Hypothalamus (tissue), 51 donors: ENCODE measurements around the gene MS4A6E.
A peak's percentile ranks its signal among the peaks of the same experiment; 100 is the strongest.
"Not testable (repeated sequence)": the region's sequence is repeated elsewhere in the genome, so short reads cannot be mapped to it uniquely, and the experiment has no call there.

Source experiments
- DNase-seq, 51 donors: peaks; one replicate each; lab custom pipeline; 2025; lab: John Stamatoyannopoulos, UW

The MS4A6E gene

DNA sequence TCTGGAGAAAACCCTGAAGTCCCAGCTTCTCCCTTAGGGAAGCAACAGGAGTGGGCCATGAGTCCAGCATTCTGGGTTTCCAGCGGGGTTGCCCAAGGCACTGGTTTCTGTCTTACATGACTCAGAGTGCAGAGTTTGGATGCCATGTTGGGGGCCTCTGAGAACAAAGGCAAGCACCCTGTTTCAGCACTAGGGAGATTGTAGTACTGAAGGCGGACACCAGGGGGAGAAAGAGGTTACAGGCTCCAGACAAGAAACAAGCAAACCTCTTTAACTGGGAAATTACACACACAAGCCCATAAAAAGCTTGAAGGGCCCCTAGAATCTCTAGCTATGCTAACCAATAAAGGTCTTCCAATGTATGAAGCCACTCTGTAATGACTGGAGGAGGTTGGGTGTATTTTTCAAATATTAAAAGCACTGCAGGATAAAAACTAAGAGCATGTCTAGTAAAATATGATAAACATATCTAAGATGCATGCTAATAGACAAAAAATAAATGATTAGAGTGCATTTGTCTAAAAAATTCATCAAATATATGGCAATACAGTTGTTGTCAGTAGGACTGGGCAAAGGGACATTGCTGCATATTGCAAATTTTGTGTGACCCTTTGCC lies 7.1 kb downstream of the MS4A6E start:
- DNase-seq: peak in 20 of 51 donors; percentile 0 to 51 (median 14)

DNA sequence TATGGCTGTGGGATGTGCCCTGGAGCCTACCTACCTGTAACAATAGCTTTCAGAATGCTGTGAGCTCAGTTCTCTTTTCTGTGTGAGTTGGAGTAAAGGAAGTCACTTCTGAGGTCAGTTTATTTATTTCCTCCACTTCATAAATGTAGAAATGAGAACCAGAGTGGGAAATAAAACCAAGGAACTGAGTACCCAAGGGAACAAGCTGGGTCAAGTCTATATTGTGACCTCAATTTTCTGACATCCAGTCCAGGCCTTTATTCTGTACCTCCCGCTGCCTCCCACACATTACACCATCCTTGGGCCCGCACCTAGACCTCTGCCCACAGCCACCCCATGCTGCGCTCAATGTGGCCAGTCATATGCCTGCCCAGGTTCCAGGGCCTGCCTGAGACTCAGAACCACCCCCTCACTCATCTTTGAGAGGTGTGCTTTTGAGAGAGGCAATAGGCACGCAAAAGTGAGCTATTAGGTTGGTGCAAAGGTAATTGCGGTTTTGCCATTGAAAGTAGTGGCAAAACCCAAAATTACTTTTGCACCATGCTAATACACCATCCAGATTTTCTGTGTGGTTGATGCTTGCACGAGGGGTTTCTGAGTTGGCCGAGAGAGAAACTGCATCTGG lies 9.8 kb downstream of the MS4A6E start:
- no peak for DNase-seq

DNA sequence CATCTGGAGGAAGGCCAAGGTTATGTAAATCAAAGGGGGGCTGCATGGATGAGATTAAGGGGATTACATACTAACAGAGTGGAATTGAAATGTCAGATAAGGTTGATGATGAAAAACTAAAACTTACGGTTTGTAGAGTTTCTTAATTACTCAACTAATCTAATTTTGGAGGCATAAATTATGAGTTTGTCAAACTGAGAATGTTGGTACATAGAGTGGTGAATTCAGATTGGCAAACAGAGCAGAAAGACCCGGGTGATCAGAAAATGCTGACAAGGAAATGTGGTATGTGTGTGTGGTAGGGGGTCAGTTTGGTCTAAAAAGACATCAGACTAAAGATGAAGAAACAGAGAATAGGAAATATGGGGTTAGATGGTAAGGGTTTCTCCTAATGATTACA lies 11.0 kb downstream of the MS4A6E start:
- no peak for DNase-seq

DNA sequence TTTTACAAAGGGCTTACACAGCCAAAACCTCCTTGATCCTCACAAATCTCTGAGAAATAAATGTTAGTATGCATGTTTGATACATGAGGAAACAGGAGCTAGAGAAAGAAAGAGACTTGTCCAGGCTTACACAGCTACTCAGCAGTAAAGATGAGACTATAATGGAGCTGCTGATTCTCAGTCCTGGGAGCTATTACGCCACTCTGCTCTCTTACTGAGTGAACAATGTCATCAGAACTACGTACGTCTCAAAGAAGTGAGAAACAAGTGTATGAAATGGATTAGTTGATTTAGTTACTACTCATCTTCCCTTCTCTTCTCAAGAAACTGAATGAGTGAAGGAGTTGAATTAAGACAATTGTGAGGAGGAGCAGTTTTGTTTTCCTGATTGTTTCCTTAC lies 12.3 kb downstream of the MS4A6E start:
- DNase-seq: no peak

DNA sequence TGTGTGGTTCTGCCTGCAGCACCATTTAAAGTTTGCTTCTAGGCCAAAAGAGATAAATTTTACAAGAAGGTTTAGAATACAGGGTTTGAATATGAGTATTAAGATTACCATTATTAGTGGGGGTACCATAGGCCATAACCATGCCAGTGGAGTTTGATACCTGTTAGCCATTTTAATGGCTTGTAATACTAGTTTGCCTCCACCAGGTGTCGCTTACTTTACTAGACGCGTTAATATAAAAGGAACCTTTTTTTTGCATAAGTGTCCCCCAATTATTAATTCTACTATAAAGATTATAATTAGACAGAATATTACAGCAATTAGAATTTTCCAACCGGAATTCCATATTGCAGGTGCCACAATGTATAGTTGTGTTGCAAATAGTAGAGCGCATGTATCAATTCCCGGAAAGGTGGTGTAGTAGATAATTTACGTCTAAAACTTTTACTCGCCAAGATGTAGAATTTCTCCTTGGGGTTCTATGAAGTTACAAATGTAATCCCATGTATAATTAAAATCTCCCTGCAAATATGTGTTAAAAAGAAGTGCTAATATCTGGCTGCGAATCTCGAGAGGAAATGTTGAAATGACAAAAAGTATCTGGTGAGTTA lies 16.1 kb downstream of the MS4A6E start:
- DNase-seq: no peak

DNA sequence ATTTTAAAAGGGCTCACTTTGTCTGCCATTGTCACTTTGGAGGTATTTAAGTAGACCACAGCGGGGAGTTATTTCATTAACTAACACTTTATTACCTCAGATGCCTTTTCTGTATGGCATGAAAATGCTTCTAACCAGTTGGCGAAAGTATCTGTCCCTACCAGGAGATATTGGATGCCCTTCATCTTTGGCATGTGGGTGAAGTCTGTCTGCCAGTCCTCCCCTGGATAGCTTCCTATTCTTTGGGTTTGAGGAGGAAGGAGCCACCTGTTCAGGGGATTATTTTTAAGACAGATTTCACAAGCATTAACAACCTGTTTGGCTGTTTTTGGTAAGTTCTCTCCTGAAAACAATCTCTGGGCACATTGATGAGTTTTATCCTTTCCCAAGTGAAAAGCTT lies 17.1 kb downstream of the MS4A6E start:
- no peak for DNase-seq

DNA sequence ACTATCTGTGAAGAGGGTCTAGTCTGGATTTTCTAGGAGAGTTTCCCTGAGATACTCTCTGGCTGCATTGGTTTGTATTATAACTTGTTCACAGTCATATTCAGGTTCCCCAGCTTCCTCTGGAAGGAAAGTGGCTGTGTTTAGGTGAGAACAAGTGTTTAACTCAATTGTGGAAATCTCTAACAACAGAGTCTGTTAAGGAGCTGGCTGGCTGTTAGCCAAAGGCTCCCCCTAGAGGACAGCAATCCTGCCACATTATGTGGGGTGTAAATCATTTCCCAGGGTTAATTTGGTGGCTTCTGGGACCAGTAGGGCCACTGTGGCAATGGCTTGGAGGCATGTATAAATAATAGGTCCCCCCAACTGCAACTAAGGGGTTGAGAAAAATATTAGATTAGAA lies 18.4 kb downstream of the MS4A6E start:
- DNase-seq: peak in 14 of 51 donors; percentile 1 to 22 (median 8)

DNA sequence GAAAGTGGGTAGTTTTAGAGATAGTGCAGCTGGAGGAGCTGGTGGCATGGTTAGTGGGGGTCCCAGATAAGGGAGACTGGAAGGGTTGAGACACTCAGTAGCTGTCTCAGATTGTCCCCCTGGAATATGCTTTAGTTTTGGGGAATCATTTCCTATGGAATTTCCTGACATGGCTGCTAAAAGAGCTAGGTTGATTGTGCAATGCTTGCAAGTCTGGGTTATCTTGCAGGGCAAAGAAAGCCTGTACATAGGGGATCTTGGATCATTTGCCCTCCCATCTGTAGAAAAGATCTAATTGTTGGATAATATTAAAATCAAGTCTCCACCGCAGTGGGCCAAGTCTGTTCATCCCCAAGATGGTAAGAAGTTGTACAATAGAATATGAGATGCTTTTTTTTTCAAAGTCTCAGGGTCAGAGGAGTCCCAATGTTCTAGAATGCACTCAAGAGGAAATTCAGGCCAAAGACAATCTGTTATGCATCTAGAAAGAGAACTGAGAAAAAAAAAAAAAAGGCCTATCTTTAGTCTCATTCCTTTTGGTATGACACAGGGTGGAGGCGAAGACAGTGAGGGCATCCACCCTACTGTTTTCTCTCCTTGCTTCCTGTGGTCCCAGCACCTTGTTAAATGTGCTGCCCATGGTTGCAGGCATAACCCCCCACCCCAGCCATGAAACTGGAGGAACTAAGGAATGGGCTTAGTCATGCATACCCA lies 20.2 kb downstream of the MS4A6E start:
- DNase-seq: no peak

DNA sequence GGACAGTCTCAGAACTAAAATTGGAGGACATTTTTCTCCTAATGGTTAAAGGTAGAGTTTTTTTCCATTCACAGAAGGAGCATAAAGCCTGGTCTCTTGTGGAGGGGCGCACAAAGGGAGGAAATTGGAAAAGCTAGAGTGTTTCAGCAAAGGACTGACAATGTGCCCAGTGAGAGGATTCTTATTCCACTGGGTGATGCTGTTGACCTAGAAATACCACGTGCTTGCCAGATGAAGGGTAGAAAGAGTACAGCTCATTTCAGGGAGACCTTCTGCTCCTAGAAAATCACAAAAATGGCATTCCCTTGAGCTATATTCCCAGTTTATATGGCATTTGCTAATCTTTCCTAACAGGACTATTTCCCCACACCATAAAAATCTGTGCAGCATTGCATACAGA lies 21.1 kb downstream of the MS4A6E start:
- no peak for DNase-seq

DNA sequence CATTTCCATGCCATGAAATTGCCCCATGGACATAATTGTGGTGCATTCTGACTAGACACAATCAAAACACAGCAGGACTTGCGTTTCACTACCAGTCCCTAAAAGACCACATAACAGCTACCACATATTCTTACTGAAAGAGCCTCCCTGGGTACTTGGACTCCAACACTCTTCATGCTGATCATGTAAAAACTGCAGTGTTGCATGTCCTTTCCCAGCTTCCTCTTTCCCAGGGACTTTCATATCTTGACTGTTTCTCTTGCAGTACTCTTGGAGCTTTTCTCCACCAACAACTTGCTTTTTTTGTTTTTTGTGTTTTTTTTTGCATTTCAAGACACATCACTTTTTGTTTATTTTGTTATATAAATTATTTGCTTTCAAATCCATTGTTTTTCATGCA lies 22.9 kb downstream of the MS4A6E start:
- DNase-seq: no peak

DNA sequence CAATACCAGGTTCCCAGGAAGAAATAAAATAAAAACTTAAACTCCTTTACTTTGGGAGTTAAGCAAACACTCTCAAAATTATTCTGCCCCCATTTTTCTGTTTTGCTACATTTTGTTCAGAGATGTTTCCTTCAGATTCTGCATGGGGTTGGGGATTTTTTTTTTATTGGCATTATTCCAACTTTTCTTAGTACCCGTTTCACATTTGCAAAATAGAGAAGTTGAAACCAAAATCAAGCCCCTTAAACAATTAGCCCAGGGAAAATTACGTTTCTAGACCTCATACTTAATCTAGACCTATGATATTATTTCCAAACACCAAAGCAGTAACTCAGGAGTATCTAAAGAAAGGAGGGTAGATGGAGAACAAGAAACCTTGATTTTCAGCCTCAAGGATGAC lies 30.7 kb downstream of the MS4A6E start:
- DNase-seq: no peak

DNA sequence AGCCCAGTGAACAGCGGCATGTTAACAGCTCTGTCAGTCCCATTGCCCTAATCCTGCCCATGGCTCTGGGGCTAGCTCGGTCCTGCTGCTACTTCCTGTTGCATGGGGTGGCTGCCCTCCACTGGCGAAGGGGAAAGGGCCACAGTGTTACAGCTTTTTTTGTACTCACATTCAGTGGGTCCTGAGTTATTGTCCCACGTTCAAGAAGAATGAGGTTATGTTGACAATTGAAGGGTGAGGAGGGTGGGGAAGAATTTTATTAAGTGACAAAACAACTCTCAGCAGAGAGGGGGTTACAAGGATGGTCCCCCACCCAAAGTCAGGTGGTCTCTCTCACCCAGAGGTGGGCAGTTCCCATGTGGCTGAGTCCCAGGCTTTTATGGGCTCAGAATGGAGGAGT lies 33.6 kb downstream of the MS4A6E start:
- no peak for DNase-seq

DNA sequence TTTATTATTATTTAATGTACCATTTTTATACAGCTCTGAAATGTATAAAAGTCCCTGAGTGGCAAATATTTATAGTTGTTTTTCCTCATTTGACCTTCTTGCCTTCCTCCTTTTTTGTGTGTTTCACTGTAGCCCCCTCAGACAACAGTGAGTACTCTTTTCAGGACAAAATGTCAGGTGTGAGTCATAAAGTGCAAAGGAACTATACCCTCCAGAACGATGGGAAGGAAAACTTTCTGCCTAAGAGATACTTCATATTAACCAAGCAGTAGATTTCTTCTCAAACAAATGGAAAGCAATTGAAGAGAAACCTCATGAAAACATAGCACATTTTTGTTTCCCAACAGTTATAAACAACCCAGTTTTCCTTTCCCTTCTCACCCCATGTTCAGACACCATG lies 35.2 kb downstream of the MS4A6E start:
- no peak for DNase-seq

DNA sequence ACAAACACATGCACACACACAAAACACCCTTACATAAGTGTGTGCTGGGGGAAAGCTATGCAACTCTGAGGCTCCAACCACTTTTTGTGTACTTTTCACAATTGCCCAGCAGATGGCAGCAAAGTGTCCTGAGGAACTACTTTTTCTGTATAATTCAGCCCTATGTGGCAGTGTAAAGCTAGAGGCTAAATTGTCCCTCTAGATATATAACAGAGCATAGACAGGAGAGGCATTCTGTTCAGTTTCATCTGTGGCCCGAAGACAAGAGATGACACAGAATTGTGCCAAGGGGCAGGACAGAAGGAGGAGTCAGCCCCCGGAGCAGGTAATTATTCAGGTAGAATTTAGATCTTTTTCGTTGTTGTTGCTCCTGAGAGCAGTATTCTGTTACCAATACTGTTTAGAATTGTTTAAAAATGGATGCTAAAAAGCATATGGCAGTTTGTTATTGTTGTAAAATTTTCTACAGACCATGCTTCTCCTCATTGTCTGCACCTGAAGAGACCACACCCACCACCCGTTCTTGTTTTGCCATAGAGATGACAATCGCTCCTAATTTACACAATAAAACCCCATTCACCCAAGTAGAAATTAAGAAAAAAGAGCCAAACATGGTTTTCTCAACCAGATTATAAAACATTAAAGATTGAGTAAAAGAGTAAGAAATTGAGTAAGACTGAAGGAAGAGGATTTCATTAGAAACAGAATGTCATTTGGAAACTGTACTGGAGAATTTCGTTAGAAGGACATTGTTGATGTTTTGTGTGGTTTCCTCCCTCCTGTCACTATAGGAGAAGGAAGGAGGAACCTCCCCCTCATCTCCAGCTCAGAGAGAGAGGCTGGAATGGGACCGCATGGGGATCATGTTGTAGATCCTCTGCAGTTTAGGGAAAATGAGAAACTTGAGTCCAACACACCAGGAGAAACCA lies 36.8 kb downstream of the MS4A6E start:
- peak in 29 of 51 donors; percentile 1 to 52 (median 17) for DNase-seq

DNA sequence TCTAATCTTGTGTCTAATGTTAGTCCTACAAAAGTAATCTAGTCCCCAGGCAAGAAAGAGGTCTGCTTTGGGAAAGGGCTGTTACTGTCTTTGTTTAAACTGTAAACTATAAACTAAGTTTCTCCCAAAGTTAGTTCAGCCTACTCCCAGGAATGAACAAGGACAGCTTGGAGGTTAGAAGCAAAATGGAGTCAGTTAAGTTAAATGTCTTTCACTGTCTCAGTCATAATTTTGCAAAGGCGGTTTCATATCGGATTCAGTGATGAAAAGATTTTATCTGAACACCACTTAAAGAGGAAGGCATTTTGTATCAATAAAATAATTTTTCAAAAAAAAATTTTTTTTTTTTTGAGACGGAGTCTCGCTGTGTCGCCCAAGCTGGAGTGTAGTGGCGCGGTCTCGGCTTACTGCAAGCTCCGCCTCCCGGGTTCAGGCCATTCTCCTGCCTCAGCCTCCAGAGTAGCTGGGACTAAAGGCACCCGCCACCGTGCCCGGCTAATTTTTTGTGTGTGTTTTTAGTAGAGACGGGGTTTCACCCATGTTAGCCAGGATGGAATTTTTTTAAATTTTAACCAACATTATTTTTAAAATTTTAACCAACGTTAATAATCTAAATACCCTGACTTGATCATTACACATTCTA lies 39.3 kb downstream of the MS4A6E start:
- not testable (repeated sequence) for DNase-seq

DNA sequence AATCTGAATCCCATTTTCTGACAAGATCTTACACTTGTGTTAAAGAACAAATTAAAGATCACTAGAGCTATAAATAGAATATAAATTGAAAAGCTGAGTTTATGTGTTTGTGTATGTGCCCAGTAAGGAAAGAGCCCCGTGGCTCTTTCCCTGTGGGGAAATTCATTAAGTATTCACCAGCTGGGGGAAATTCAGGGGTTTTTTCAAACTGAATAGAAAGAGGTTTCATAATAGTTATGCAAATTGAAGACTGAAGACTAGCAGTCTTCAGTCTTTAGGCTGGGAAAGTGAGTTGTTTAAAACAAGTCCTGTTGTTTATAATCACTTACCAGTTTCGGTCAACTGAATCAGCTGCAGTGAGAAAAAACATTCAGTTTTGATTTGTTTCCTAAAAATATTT lies 40.0 kb downstream of the MS4A6E start:
- no peak for DNase-seq

DNA sequence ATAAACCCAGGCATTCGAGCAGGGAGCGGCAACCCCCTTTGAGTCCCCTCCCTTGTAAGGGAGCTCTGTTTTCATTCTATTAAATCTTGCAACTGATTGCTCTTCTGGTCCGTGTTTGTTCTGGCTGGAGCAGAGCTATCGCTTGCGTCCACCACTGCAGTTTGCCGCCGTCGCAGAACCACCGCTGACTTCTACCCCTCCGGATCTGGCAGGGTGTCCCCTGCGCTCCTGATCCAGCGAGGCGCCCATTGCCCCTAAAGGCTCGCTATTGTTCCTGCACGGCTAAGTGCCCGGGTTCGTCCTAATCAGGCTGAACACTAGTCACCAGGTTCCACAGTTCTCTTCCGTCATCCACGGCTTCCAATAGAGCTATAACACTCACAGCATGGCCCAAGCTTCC lies 40.8 kb downstream of the MS4A6E start:
- DNase-seq: no peak

DNA sequence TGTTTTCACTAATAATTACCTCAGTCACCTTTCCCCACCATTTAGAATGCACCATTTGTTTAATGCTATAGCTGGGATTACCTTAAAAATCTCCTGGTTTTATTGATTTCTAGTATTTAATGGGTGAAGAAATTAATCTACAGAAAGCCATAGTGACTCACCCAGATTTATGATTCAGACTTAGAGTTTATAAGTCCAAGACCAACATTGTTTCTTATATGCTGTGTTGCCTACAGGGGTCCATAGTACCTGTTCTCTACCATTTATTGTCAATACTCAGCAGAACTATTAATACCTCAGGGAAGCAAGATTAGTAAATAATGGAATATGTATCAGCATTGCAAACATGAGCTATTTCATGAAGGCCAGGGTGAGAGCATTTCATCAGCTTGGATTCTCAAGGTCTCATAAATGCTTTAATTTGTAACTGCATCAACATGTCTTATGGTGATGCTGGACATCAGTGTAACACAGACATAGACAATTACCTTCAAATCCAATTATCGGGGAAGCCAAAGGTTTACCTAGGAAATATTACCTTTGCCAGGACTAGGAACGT lies 43.3 kb downstream of the MS4A6E start:
- no peak for DNase-seq

DNA sequence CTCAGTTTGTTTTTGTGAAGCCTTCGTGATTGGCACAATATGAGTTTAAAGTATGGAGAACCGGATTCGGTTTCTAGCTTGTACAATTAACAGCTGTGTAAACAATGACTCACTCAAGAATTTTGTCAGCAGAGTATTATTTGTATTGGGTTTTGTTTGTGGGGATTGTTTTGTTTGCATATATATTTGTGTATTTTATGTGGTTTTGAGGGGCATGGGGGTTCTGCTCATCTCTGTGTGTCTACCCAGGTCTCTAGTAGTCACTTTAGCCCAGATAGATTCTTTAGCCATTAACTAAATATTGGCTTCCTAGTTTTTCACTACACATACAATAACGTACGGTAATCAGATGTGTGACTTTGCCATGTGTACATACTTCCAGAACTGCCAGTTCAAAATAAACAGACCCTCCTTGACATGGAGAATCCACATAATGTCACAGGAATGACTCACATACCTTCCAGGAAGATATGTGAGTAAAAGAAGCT lies 43.8 kb downstream of the MS4A6E start:
- no peak for DNase-seq

DNA sequence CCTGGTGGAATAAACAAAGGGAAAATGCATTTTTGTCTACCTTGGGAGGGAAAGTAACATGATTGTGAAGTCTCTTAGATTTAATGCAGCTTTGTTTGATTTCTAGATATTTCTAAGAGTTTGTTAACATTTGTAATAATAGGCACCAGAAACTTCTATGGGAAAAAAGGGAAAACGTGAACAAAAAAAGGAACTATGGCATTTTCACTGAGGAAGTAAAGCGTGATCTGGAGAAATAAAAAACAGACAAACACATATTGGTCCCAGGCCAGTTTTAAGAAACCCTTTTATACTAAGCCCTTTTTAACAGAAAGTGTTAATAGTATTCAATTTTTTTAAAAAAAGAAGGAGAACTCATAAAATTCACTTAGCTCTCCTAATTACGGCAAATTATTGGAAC lies 44.3 kb downstream of the MS4A6E start:
- DNase-seq: no peak
